AG10803 (cell line): ENCODE measurements around the gene CAMK1D.

Experiments
- DNase-seq: peaks from one replicate; pipeline ENCODE4 v3.0.0; 2010; ENCODE audit warnings: low read depth
- H3K4me3 ChIP-seq: 2 replicates; pipeline ENCODE4 v1.5.1; 2011; ENCODE audit warnings: mild to moderate bottlenecking, low read length, control low read depth
- TF ChIP-seq, protein P1 (sequence below): conservative IDR thresholded peaks from 2 replicates; pipeline ENCODE4 v1.5.1; 2011; ENCODE audit warnings: mild to moderate bottlenecking, low read length, control low read depth, inconsistent platforms

CAMK1D gene

GRCh38 chr10:12655940-12656339 lies 306.6 kb downstream of the CAMK1D start:
- TF ChIP-seq, protein P1, sequence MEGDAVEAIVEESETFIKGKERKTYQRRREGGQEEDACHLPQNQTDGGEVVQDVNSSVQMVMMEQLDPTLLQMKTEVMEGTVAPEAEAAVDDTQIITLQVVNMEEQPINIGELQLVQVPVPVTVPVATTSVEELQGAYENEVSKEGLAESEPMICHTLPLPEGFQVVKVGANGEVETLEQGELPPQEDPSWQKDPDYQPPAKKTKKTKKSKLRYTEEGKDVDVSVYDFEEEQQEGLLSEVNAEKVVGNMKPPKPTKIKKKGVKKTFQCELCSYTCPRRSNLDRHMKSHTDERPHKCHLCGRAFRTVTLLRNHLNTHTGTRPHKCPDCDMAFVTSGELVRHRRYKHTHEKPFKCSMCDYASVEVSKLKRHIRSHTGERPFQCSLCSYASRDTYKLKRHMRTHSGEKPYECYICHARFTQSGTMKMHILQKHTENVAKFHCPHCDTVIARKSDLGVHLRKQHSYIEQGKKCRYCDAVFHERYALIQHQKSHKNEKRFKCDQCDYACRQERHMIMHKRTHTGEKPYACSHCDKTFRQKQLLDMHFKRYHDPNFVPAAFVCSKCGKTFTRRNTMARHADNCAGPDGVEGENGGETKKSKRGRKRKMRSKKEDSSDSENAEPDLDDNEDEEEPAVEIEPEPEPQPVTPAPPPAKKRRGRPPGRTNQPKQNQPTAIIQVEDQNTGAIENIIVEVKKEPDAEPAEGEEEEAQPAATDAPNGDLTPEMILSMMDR: no peak
- no peak for DNase-seq
- H3K4me3 ChIP-seq: no peak overlapping the region

GRCh38 chr10:12656518-12657142 lies 307.3 kb downstream of the CAMK1D start:
- DNase-seq: peak; percentile 66
- no peak overlapping the region for H3K4me3 ChIP-seq
- TF ChIP-seq, protein P1: peak; percentile 79

DNA sequence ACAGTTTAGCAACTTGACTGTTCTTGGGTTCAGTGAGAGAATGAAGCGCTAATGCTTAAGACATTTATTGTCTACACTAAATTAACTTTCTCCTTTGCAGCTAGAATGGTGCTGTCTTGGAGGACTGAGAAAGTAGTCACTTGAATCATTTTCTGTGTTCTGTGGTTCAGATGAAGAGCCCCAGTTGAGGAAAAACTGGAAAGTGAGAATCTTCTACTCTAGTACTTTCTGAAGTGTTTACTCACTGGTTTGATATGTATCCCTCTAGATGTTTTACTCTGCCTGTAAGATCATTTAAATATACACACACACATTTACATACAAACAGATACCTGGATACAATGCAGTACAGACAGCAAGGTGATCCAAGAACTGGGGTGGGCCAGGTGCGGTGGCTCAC lies 308.1 kb downstream of the CAMK1D start:
- no peak overlapping the region for H3K4me3 ChIP-seq
- TF ChIP-seq, protein P1: no peak
- no peak for DNase-seq

GRCh38 chr10:12658526-12658925 lies 309.2 kb downstream of the CAMK1D start:
- no peak for DNase-seq
- no peak overlapping the region for H3K4me3 ChIP-seq
- TF ChIP-seq, protein P1: no peak

GRCh38 chr10:12659706-12660105 lies 310.4 kb downstream of the CAMK1D start:
- TF ChIP-seq, protein P1: no peak
- H3K4me3 ChIP-seq: no peak overlapping the region
- no peak for DNase-seq

DNA sequence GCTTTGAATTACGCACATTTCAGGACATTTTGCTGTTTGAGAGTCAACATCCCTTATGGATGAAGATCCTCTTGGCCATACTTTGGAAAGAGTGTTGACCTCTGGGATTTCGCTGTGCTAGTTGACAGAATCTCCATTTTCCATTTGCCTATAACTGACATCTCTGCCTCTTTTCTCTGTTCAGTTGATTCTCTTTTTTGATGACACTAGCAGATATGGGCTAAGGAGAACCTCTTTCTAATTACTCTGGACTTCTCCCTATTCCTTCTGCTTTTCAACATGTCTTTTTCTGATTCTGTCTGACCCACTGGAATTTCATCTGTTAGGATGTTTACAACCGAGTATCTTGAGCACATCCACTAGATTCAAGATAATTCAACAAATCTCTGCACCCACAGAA lies 311.5 kb downstream of the CAMK1D start:
- TF ChIP-seq, protein P1: no peak
- no peak overlapping the region for H3K4me3 ChIP-seq
- DNase-seq: no peak

GRCh38 chr10:12661671-12662070 lies 312.3 kb downstream of the CAMK1D start:
- DNase-seq: no peak
- H3K4me3 ChIP-seq: no peak overlapping the region
- TF ChIP-seq, protein P1: no peak
